ENCODE data around the gene ADGRL3. TPM values are rescaled to one million over a fixed set of nuclear protein-coding genes. Genes with fewer than 3 reads are reported as not detected.

Gene ADGRL3
- total RNA-seq, 3 donors from 2014 or later: 4.3 to 10.8 (median 4.3) TPM

GRCh38 chr4:61254406-61254805 lies 54.3 kb downstream of the ADGRL3 start:
- no peak for TF ChIP-seq CTCF (IDR thresholded peaks at IDR 0.05)
- Histone ChIP-seq H3K9me3 (no peaks in the 10 kb centered on the region), H3K4me3 (no peak overlapping the region), H3K36me3 (ENCODE audit: low read depth) (no peaks in the 10 kb centered on the region), H3K4me1 (ENCODE audit: low read depth) (no peaks in the 10 kb centered on the region)
- intact Hi-C loops (cut with DNase I, micrococcal nuclease): no loop called here
- ATAC-seq (no peak), DNase-seq (no peak)

GRCh38 chr4:61273233-61273632 lies 73.1 kb downstream of the ADGRL3 start:
- H3K9me3 ChIP-seq: no peaks in the 10 kb centered on the region
- H3K4me3 ChIP-seq: no peak overlapping the region
- intact Hi-C loops (cut with DNase I, micrococcal nuclease): no loop called here
- H3K4me1 ChIP-seq (ENCODE audit: low read depth): no peaks in the 10 kb centered on the region
- DNase-seq (no peak), ATAC-seq (peak; percentile 28)
- TF ChIP-seq CTCF (IDR thresholded peaks at IDR 0.05): no peak
- no peaks in the 10 kb centered on the region for H3K36me3 ChIP-seq (ENCODE audit: low read depth)

- intact Hi-C loops (cut with DNase I, micrococcal nuclease): no loop called here
Measured at GRCh38 chr4:61274286-61274685, 74.2 kb downstream of the ADGRL3 start.

GRCh38 chr4:61275241-61275640 lies 75.1 kb downstream of the ADGRL3 start:
- TF ChIP-seq CTCF (IDR thresholded peaks at IDR 0.05): no peak
- DNase-seq: no peak
- intact Hi-C loops (cut with DNase I, micrococcal nuclease): no loop called here
- Histone ChIP-seq H3K4me3 (no peak overlapping the region), H3K4me1 (ENCODE audit: low read depth) (no peaks in the 10 kb centered on the region), H3K9me3 (no peaks in the 10 kb centered on the region), H3K36me3 (ENCODE audit: low read depth) (no peaks in the 10 kb centered on the region)
- ATAC-seq: no peak

More at GRCh38 chr4:61274286-61274685, 74.2 kb downstream of the ADGRL3 start:
- DNase-seq: no peak
- Histone ChIP-seq H3K4me3 (no peak overlapping the region), H3K4me1 (ENCODE audit: low read depth) (no peaks in the 10 kb centered on the region), H3K36me3 (ENCODE audit: low read depth) (no peaks in the 10 kb centered on the region), H3K9me3 (no peaks in the 10 kb centered on the region)
- ATAC-seq: no peak
- TF ChIP-seq CTCF (IDR thresholded peaks at IDR 0.05): no peak

GRCh38 chr4:61276029-61276428 lies 75.9 kb downstream of the ADGRL3 start:
- no peak for TF ChIP-seq CTCF (IDR thresholded peaks at IDR 0.05)
- ATAC-seq: no peak
- Histone ChIP-seq H3K4me1 (ENCODE audit: low read depth) (no peaks in the 10 kb centered on the region), H3K4me3 (no peak overlapping the region), H3K9me3 (no peaks in the 10 kb centered on the region), H3K36me3 (ENCODE audit: low read depth) (no peaks in the 10 kb centered on the region)
- intact Hi-C loops (cut with DNase I, micrococcal nuclease): no loop called here
- DNase-seq: no peak
